Left hindlimb (tissue), 1 donor: Measurements from ENCODE around the gene ORMDL3.

ENCODE experiments used
- DNase-seq: peaks from one replicate; pipeline ENCODE4 v3.0.0-alpha.2; 2018

Gene ORMDL3

DNA sequence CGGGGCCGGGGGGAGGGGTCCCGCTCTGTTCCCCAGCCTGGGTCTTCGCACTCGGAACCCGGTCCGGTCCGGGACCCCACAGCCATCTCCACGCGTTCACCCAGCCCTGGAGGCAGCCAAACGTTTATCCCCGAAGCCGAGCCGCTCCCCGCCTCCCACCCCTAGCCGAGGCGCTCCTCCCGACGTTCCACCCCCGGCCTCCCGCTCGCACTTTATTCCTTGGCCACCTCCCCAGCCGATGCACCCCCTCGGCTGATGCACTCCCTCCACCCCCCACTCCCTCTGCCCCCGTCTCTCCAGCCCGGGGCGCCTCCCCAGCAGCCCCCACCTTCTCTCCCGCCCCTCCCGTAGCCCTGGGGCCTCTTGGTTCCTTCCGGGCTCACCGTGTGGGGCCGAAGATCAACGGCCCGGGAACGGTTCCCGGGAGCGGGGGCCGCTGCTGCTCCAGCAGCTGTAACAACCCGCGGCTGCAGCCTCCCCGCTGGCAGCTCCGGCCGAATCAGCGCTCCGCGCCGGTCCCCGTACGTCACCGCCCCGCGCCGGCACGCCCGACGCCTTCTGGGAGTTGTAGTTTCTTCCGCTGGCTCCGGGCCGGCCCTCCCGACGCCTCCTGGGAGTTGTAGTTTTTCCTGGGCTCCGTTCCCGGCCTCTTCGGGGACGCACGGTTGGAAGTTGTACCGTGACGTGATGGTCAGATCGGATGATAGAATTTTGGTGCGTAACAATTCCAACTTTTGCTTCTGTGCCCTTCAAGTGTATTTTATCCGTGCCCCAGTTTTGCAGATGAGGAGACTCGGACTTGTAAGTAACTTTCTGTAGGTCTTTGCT lies at the start of gene ORMDL3, which contains the start of gene LRRC3C:
ORMDL3 (minus strand) TSS at position 501 of the 828 bp plus-strand sequence. CDS start 3,398 bp downstream, outside the sequence.
LRRC3C (plus strand) TSS at position 632 of the 828 bp plus-strand sequence. CDS start 13,792 bp downstream, outside the sequence.
- peak; percentile 97 for DNase-seq

- no peak for DNase-seq
These were observed 48.4 kb upstream of the ORMDL3 start for GRCh38 chr17:39975801-39976200.

GRCh38 chr17:39974433-39974832 lies 47.0 kb upstream of the ORMDL3 start:
- DNase-seq: no peak

DNA sequence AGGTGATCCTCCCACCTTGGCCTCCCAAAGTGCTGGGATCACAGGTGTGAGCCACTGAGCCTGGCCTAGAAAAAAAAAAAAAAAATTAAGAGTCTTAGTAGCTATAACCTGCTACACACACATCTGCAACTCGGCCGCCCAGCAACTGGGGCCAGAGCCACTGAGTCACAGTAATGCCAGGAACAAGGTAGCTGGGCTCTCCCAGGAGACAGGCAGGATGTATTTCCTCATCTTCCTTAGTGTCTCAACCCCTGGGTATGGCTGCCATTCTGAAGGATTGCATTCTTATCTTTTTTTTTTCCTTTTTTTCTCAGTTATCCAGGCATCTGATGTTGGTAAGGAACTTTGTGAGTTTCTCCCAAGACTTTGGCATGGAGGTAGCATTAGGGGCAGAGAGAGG lies 46.1 kb upstream of the ORMDL3 start:
- DNase-seq: no peak

- no peak for DNase-seq
These were observed 44.9 kb upstream of the ORMDL3 start for GRCh38 chr17:39972271-39972670.

- no peak for DNase-seq
These were observed 43.7 kb upstream of the ORMDL3 start for GRCh38 chr17:39971076-39971603.

GRCh38 chr17:39970157-39970692 lies 42.8 kb upstream of the ORMDL3 start:
- no peak for DNase-seq

DNA sequence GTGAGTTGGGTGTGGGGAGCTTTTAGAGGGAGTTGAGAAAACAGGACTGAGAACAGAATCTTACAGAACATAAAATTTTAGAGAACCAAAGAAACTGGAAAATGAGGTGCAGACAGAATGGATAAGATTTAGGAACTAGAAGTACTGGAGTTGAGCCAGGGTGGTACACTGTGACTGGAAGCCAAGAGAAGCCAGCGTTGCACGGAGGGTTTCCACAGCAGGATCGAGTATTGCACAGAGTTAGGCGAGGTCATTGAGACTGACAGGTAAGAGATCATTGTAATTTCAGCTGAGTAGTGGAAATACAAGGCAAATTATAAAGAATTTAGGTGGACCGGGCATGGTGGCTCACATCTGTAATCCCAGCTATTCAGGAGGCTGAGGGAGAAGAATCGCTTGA lies 42.0 kb upstream of the ORMDL3 start:
- no peak for DNase-seq

GRCh38 chr17:39968761-39969160 lies 41.4 kb upstream of the ORMDL3 start:
- DNase-seq: no peak

DNA sequence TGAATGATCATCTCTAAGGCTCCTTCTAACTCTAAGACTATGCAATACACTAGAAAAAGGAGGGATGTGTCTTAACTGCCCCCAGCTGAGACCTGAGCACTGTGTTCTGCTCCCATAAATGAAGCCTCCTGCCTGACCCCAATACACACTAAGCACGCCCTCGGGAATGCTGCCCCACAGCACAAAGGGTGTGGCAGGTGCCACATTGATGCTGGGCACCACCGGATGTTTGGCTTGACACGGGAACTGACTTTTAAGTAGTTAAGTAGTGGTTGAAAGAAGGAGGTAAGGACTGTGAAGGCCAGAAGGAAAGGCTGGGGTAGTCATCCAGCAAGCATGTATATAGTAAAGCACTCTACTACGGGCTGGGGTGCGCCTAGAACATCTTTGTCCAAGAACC lies 39.4 kb upstream of the ORMDL3 start:
- no peak for DNase-seq

DNA sequence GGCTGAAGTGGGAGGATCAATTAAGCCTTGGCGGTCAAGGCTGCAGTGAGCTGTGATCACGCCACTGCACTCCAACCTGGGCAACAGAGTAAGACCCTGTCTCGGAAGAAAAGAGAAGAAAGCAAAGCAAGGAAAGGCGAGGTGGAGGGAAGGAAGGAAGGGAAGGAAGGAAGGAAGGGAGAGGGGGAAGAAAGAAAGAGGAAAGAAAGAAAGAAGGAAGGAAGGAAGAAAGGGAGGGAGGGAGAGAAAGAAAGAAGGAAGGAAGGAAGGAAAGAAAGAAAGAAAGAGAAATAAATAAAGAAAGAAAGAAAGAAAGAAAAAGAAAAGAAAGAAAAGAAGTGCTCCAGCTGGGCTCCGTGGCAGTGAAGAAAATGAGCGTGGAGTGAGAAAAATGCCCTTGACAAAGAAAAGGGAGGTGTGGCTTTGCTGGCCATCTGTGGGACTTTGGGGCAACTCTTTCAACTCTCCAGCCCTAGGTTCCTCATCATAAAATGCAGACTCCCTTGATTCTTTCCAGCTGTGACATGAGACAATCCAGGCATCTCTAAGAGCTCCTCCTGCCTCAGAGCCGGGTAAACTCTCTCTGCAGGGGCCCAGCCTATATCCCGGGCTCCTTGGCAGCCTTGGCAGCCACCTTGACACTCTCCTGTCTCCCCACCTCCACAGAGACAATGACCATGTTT lies 37.8 kb upstream of the ORMDL3 start:
- no peak for DNase-seq

GRCh38 chr17:39963829-39964228 lies 36.4 kb upstream of the ORMDL3 start:
- no peak for DNase-seq

GRCh38 chr17:39962642-39963220 lies 35.3 kb upstream of the ORMDL3 start, which contains the start of gene GSDMA:
Gene GSDMA, plus strand, starts transcription at chr17:39963004. Its CDS starts 2,684 bp downstream, at chr17:39965688.
- DNase-seq: no peak

GRCh38 chr17:39960524-39961041 lies 33.2 kb upstream of the ORMDL3 start:
- no peak for DNase-seq

DNA sequence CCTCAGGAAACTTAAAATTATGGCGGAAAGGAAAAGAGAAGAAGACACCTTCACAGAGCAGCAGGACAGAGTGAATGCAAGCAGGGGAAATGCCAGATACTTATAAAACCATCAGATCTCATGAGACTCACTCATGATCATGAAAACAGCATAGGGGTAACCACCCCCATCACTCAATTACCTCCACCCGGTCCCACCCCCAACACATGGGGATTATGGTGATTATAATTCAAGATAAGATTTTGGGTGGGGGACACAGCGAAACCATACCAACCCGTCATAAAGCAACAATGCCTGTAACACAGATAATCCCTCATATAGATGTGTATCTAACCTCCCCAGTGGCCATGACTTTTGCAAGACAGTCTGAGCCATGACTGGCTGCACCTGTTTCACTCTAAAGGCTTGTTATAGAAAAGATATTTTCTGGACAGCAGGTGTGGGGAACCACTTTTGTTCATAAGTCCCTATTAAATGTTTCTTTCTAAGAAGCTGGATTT lies 28.4 kb upstream of the ORMDL3 start:
- DNase-seq: no peak

DNA sequence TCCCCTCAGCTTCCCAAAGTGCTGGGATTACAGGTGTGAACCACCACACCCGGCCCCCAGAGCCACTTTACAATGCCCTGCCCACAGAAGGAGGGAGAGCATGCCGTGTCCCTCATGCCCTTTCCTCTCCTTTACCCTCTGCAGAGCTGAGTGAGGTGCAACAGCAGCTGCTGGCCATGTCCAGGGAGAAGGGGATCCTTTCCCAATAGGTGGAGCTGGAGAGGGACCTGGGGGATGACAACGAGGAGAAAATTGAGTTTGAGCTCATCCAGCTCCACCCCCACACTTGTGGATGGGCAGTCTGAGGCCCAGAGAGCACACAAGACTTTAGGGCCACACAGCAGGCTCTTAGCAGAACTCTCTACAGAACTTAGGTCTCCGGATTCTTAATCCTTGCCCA lies 27.5 kb upstream of the ORMDL3 start:
- DNase-seq: no peak

DNA sequence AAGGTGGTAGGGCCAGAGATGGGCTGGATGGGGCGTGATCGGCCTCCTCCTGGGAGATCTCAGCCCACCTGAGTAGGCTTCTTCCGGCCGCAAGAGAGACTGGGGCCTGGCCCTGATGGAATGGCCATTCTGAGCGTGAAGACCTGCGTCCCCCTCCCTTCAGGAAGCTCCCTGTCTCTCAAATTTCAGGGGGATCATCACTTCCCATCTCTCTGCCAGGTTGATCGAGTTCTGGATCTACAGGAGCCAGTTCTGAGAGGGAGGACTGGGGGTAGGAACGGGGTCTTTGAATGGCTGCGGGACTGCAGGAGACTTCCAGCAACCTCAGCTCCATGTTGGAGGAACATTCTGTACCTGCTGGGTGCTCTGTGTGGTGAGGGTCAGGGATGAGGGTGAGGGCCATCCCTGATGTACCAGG lies 26.1 kb upstream of the ORMDL3 start:
- DNase-seq: no peak

DNA sequence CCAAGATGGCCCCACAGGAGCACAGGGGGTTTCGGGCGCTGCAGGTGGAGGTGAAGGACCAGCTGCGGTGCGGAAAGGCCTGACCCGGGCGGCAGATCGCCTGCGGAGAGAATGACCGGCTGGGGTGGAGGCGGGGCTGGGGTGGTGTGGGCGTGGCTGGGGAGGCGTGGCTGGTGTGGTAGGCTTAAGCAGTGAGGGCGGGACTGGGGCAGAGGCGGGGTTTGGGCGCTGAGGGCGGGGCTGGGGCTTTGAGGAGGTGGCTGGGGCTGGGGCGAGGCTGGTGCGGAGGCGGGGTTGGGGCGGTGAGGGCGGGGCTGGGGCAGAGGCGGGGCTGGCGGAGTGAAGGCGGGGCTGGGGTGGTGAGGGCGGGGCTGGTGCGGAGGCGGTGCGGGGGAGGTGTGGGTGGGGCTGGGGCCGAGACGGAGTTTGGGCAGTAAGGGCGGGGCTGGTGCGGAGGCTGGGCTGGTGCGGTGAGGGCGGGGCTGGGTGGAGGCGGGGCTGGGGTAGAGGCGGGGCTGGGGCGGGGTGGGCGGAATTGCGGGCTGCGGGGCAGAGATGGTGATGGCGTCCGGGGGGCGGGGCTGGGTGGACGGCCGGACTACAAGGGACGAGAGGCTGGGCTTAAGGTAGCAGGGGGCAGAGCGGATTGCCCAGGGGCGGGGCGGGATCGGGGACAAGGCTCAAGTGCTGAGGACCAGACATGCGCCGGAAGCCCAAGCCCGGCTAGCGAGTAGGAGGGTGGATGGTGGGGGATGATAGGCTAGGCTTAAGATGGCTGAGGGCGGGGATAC lies 25.5 kb upstream of the ORMDL3 start:
- DNase-seq: peak; percentile 98

DNA sequence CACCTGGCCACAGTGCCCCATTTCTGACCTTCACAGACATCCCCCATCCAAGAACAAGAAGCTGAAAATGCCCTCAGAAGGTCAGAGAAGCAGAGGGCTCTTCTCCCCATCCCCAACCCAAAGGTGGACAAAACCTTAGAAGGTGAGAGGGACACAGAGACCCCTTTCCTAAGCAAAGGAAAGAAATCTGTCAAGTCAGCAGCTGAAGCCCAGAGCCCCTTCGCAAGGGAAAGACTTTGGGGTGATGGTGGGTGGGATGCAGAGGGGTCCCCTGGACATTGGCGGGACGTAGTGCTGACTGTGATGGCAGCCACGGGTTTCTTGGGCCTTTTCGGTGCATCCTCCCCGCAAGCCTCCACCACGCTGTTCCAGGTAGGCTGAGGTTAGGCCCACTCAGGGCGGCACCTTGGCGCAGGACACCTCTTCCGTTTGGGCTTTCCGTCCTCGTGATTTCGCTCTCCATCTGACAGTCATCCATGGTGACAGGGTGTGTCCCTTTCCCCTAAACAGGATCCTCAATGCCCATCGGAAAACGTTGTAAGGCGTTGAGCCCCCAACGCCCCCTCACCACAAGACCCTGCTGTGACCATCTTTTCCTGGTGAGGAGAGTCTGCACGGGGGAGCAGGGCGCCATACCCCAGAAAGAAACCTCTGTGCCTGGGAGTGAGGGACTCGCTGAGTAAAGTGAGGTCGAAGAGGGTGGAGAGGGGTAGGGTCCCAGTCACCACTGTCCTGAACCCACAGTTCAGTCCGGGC lies 24.7 kb upstream of the ORMDL3 start:
- DNase-seq: no peak

DNA sequence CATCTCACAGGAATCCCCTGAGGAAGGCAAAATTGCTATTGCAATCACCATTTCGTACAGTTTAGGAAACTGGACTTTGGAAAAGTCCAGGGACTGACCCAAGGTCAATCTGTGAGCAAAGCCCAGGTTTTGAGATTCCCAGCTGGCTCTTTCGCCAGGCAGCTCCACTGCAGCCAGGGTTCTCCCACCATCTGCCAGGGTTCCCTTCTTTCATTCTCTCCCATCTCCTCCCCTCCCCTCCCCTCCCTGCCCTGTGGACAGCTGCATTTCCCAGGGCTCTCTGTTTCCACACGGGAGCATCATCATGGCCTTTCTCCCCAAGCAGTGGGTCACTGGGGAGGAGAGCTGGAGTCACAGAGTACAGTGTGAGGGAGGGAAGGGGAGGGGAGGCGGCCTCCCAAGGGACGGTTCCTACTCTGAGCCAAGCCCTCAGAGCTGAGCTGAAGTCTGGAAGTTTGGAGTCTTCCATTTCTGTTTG lies 23.5 kb upstream of the ORMDL3 start:
- DNase-seq: no peak

- no peak for DNase-seq
These were observed 21.6 kb upstream of the ORMDL3 start for GRCh38 chr17:39949028-39949427.
